HG03103 (cell line): ENCODE measurements around the gene FOXL2NB.

Experiments
- ATAC-seq: cut with Tn5 transposase; IDR thresholded peaks from one replicate; pipeline ENCODE4 v1.9.1; 2021; ENCODE audit warnings: low read depth; ENCODE audit not compliant: unreplicated experiment

Gene FOXL2NB

DNA sequence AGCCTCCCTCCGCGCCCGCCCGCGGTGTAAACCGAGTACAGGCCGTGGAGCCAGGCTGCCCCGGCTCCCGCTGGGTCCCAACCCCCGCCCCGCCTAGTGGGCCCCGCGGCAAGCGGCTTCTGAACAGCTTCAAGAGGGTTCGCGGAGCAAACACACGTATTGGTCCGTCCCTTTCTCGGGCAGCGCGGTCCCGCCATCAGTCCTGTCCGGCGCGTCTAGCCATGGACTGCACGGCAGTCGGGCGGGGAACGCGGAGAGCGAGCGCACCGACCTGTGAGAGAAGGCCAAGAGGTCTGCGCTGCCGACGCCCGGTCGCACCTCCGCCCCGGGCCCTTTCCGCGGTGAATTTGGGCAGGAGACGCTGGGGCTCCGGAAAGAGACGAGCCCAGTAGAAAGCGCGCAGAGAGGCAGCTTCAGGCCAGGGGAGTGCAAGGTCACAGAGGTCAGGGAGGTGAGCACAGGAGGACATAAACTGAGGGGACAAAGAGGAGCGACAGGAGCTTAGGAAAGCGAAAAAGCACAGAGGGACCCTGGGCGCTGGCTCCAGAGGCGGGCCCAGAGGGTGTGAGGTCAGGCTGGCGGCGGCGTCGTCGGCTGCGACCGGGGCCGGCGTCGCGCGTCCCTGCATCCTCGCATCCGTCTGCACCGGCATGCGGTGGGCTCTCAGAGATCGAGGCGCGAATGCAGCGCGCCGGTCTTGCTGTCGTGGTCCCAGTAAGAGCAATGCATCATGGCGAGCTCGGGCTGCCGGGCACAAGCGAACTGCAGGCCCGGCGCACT is 1.9 kb upstream of the FOXL2NB start:
- no peak for ATAC-seq

DNA sequence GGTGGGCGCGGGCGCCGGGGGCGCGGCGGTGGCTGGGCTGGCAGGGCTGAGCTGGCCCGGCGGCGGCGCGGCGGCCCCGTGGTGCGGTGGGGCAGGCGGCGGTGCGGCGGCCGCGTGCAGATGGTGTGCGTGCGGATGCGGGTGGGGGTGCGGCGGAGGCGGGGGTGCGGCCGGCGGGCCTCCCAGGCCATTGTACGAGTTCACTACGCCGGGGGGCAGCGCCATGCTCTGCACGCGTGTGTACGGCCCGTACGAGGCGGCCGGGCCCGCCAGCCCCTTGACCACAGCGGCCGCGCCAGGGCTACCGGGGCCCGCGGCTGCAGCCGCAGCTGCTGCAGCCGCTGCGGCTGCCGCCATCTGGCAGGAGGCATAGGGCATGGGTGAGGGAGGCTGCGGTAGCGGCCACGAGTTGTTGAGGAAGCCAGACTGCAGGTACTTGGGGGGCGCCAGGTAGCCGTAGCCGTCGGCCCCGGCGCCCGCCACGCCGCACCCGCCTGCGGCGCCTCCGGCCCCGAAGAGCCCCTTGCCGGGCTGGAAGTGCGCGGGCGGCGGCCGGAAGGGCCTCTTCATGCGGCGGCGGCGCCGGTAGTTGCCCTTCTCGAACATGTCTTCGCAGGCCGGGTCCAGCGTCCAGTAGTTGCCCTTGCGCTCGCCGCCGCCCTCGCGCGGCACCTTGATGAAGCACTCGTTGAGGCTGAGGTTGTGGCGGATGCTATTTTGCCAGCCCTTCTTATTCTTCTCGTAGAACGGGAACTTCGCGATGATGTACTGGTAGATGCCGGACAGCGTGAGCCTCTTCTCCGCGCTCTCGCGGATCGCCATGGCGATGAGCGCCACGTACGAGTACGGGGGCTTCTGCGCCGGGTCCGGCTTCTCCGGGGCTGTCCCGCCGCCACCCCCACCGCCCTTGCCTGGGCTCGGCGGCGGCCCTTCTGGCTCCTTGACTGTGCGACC is 1.0 kb upstream of the FOXL2NB start:
- no peak for ATAC-seq

DNA sequence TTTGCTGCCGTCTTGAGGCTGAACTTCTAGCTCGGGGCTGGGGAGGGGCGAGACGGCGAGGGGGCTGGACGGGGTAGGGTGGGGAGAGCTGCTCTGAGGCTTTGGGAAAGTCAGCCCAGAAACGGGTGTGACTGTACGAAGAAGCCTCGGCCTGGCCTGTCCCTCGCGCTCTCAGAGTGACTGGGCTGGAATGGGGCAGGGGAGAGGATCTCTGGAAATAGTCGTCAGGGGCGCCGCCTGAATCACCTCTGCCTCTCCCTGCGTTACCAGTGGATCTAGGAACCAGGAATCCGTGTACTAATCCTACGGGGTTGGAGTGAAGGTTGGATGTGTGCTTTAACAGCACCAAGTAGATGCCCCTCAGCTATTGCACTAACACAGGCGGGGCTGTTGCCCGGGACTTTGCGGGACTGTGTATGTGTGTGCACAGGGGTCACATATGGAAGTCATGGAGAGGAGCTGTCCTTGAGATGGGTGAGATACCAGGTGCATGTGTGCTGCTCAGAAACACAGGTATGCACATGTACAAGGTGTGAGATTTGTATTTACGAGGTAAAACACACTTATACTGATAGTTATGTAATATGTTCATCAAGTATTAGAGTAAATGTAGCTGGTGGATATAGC is 591 bp downstream of the FOXL2NB start:
- no peak for ATAC-seq

DNA sequence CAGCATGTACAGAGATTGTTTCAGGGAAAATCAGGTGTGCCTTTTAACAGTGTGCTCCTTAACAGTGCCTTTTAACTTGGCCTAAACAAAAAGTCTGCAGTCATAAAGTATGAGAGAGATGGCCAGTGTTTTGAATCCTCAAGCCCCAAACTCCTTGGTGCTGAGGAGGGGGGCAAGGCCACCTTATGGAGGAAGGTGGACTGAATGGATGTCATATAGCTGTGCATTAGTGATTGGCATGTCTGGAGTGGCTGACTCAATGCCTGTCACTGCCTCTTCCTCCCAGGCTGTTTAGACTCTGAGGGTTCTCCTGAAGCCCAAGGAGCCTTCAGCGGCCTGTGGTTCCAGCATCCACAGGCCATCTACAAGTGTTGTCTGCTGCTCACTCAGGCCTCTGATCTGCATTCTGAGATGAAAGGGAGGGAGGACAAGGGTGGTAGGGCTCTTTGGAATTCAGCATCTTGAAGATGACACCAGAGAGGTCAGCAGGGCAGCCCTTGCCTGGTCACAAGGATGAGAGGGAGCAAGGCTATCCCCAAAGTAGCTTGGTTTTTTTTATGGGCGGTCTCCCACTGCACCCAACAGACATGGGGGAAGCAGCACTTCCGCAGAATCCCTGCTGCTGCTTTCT is 1.5 kb downstream of the FOXL2NB start:
- ATAC-seq = no peak

DNA sequence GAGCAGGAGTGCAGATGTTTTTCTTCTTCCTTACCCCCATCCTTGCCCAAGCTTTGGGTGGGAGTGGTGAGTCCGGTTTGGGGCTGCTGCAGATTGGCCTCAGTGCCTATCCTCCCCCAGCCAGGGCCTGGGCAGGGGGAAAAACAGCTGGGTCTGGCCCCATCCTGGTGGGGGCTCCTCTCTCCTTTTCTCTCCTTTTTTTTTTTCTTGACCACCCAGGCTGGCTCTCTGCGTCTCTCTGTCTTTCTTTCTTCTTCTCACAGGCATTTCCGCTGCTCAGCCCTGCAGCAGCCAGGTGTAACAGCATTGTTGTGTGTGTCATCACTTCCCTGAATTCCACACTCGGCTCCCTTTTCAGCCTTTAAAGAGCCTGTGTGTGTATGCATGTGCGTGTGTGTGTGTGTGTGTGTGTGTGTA is 2.0 kb downstream of the FOXL2NB start:
- no peak for ATAC-seq

DNA sequence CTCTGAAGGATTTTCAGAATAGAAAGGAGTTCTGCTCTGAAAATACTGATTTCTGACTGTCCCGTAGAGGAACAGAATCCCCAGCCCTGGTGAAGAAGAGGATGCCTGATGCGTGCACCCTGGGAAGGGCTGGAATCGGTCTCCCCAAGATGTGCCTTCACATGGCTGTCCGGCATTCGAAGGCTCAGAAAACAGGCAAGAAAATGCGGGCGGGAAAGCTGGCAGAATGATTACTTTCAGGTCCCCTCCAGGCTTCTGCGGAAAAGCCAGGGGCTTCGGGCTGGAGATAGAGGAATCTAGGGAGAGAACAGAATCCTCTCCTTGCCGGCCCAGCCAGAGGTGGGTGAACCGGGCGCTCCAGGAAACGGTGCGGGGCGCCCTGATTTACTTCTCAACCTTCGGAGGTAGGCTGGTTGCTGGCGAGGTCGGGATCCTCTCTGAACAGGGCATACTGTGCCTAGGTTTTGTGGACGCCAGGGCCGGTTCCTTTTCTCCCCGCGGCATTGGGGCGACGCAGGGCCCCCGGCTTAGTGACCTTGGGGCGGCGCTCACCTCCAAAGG is 2.5 kb downstream of the FOXL2NB start:
- no peak for ATAC-seq

DNA sequence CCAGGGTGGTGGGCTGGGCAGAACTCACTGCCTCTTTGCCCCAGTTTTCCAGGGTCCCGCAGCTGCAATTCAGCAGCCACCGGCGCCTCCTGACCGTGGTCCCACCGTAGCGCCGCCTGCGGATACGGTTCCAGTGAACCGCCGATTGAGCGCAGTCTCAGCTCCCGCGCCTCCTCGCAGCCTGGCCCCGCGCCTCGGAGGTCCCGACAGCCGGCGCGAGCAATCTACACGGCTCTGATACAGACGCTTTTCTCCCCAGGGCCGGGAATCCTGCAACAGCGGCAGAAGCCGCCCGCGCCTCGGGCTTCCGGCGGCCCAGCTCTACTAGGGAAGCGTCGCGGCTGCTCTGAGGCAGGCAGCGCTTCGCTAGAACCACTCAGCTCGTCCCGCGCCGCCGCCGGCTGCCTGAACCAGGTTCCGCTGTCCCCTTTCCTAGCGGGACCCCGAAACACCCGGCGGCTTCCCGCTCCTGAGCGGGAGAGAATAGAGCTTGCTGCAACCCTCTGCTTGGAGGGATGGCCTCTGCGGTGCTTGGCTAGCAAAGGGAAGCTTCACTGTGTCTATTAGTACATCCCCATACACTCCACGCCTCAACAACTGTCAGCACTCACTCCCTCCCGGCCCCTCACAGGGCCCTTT is 3.1 kb downstream of the FOXL2NB start:
- ATAC-seq = no peak

DNA sequence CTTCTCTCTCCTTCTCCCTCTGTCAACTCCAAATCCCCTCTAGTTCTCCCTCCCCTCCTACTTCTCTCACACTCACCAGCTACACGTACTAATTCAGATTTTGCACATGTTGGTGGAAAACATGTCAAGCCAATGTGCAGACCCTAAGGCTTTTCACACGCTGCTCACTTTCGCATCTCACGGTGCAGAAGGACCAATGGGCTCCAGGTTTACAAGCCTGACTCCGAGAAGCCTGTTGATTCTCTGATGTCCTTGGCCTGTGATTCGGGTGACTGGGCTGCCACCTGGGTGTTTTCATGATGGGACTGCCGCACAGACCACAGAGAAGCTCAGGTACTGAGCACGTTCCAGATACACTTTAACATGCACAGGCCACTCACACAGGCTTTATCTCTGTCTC is 3.7 kb downstream of the FOXL2NB start:
- no peak for ATAC-seq

DNA sequence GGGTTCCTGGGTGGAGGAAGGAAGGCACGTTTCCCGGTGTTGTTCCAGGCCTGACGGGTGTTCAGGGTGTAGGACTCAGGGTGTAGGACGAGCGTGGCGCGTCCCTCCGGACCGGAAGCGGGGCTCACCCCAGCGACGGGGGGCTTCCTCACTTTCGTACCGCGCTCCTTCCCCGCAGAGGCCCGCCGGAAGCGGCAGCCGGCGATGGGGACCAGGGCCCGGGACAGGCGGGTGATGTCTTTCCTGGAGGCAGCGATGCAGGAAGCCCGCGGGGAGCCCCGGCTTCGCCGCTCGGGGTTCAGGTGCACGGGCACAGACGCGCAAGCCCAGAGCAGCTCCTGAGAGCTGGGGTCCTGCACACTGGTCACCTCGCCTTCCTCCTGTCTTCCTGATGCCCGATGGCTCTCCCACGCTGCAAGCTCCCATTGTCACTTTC is 13.4 kb downstream of the FOXL2NB start:
- ATAC-seq = no peak

DNA sequence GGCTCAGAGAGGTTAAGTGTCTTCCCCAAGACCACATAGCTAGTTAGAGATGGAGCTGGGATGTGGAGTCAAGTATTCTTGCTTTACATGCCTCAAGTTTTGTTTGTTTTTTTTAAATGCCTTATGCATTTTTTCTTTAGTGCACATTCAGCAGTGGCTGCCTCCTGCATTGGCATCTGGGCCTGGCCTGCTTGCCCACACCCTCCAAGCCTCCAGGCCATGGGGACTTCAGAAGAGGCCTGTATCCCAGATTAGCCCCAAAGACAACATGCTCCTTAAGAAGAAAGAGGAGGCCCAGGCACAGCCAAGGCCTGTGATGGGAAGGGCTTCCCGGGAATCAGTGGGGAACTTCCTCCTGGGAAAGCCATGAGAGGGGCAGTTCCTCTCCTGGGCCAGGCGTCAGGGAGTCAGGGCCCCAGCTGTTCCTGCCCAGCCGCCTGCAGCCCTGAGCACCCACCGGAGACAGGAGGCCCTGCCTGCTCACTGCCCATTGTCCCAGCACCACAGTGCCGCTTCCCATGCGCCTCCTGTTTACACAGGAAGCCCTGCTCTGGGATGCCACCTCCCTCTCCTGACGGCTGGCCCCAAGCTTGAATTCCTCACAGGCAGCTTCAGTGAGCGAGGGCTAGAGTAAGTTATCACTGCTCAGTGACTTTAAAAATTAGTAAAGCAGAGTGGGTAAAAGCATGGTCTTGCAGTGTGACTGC is 16.0 kb downstream of the FOXL2NB start:
- ATAC-seq = no peak

DNA sequence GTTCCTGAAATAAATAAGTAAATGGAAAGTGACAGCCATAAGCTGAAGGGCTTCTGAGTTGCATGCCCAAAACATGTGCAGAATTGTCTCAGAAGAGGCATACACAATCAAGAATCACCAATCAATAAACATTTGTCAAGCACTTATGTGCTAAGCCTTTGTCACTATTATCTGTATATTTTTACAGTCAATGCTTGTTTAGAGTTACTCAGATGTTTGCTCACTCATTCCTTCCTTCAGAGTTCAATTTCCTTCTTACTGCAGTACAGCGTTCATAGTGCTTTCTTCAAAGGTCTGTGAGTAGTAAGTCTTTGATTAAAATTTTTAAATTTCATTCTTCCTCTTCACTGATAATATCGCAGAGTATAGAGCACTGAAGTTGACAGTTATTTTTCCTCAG is 17.2 kb downstream of the FOXL2NB start:
- no peak for ATAC-seq

DNA sequence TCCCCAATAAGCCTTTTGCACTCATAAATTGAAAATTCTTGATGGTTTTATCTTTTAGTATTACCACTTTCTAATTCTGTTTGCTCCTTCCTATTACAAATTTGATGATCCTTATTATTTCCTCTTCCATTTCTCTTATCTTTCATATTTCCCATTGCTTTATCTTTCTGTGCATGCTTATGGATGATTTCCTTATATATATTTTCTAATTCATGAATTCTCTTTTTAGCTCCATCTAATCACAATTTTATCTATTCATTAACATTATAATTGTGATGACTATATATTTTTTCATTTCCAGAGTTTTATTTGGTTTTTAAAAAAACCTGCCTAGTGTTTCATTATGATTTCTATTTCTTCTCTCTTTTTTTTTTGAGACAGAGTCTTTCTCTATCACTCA is 17.9 kb downstream of the FOXL2NB start:
- no peak for ATAC-seq

DNA sequence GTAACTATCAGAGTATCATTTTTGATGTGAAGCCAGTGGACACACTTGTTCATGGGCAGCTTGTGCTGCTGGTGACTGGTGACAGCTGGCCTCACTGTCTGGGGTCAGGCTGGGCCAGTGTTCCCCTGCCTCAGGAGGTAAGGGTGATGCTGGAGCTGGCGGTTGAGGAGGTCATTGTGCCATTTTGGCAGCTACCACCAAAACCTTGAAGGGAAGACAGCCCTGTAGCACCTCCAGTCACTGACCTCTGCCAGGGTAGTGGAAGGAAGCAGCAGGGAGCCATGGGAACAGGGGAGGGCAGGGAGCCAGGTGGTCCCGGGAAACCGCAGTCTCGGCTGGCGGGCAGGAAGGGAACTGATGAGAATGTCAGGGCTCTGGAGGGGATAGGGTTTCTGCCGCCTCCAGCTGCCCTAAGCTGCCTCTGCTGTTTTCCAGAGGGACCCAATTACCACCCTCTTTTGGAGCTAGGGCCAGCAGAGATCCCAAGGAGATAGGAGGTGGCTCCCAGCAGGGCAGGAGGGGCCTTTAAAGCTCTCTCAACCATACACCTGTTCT is 24.8 kb downstream of the FOXL2NB start:
- ATAC-seq = no peak

DNA sequence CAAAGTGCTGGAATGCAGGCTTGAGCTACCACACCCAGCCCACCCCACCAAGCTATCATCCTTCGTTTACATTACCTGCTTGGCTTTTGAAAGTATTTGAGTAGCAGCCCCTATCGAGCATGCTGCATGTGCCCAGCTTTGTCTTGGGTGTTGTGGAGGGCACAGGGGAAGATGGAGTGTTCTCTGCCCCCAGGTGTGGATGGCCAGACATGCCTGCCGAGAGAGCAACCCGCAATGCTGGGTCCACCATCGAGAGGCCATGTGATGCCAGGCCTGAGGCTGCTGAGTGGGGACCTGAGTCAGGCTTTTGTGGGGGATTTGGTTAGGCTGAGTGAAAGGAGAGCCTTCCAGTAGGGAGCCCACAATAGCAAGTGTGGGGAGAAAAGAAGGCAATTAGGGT is 25.9 kb downstream of the FOXL2NB start:
- ATAC-seq = no peak

DNA sequence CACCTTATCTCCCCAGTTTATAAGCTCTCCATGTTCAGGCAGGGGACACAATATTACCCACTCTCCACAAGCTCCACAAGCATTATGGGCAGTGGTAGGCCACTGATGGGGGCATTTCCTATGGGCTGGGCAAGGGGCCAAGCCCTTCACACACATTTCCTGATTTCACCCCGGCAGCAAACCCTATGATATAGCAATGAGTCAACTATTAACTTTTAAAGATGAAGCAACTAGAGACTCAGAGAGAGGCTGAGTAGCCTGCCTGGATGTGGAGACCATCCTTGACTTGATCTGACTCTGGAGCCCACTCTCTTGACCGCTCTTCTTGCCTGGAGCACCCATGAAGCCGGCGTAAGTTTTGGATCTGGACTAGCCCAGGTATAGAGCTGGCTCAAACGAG is 27.4 kb downstream of the FOXL2NB start:
- no peak for ATAC-seq

DNA sequence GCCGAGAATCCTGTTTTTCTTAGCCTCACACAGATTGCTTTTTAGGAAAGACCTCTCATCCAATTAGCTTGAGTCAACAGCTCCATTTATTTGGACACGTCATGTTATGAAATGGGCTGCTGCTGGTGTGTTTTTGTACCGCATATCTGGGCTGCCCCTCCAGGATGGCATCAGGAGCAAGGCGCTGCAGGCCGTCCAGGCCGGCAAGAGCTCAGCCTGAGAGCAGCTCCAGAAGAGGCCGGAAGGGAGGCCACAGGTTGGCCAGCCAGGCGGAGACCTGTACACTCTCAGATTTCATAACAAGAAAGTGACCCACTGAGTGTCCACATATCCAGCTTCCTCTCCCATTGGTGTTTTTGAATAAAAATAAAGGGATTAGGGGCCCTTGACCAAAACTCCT is 28.3 kb downstream of the FOXL2NB start:
- ATAC-seq = no peak

DNA sequence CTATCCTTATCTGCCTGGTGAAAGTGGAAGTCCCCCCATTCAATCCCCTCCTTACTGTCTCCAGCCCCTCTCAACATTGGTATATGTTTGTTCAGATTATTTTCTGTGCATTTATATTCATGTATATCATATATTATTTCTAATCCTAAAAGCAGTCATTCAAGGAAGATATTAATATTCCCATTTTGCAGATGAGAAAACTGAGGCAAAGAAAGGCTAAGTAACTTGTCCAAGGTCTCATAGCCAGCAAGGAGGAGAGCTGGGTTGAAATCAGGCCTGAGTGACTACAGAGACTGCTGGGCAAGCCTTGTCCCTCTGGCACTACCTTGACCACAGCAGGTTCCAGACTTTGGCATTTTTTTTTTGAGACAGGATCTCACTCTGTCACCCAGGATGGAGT is 29.0 kb downstream of the FOXL2NB start:
- ATAC-seq = no peak

DNA sequence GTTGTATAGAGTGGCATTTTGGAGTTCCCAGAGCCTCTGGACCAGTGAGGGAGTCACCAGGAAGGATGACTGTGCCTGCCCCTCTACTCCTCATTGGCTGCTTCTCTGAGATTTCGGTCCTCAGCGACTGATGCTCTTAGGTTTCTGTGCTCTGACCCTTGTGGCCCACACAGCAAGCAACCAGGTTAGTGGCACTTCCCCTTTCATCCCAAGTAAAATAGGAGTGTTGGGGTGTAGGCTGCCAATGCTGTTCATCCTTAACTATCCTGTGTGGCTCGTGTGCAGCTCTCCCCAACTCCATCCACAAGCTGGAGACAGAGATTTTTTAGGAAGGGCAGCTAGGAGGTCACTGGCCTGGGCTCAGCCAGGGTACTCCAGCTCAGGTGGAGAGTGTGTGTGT is 37.8 kb downstream of the FOXL2NB start:
- no peak for ATAC-seq

DNA sequence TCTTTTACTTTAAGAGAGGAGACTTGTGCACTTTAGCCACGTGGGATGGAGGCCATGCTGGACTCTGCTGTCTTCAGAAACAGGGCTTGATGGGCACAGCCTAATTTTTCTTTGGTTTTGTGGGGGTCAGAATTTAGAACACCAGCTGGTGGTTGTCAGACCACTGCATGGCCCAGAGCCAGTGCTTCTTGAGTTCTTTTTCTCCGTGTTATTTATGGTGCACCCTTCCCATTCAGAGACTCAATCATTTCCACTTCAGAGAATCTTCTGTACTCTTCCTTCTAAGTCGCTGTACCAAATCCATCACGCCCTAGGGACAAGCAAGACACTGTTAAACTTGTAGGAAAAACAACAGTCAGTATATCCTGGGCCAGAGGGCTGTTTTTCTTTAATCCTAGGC is 38.9 kb downstream of the FOXL2NB start:
- ATAC-seq = no peak
